ENCODE data around the gene TMEM150A.
"Not testable (repeated sequence)": the region's sequence is repeated elsewhere in the genome, so short reads cannot be mapped to it uniquely, and the experiment has no call there.

The TMEM150A gene

DNA sequence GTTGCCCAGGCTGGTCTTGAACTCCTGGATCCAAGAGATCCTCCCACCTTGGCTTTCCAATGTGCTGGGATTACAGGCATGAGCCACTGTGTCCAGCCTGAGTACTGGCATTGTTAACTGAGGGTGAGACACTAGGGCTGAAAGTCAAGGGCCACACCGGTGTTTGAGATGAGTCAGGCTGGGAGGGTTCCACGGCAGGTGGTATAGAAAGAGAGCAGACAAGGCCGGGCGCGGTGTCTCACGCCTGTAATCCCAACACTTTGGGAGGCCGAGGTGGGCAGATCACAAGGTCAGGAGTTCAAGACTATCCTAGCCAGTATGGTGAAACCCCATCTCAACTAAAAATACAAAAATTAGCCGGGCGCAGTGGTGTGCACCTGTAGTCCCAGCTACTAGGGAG lies 10.2 kb downstream of the TMEM150A start:
- DNase-seq, result not testable (repeated sequence)

- DNase-seq, result no peak
These were observed 10.9 kb downstream of the TMEM150A start for GRCh38 chr2:85591563-85591962.

- no peak for DNase-seq
These were observed 11.5 kb downstream of the TMEM150A start for GRCh38 chr2:85590950-85591349.

- no peak for DNase-seq
These were observed 12.3 kb downstream of the TMEM150A start for GRCh38 chr2:85589982-85590791.

DNA sequence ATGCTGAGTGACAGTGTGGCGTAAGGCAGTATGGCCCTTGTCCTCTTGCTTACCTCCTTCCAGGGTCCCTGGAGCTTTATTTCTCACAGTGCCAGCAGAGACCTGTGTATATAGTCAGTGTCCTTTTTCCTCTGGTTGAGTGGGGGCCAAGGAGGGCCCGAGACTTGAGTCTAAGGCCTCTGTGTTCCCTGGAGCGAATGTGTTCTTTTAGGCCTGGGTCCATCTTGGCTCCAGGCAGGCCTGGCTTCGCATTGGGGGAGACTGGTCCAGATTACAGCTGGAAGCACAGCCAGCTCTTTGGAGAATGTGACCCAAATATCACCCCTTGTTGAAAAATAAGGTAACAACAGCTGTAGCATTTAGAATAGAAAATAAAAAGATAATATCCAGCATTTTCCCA lies 13.3 kb downstream of the TMEM150A start:
- DNase-seq, result no peak

DNA sequence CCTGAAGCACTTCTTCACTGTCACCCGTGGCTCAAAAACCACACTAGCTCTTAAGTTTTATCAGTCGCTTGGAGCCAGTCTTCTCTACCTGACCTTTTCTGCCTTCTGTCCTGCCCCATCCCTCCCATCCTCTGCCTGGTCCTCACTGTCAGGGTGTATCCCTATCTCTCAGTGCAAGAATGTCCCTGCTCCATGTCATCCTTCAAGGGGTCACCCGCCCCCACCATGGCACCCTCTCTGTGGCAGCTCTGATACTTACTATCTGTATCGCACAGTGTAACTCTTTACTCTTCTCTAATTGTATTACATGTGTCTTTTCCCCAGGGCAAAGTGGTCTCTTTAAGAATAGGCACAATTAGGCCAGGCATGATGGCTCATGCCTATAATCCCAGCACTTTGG lies 13.9 kb downstream of the TMEM150A start:
- no peak for DNase-seq

GRCh38 chr2:85588236-85588635 lies 14.3 kb downstream of the TMEM150A start:
- no peak for DNase-seq

DNA sequence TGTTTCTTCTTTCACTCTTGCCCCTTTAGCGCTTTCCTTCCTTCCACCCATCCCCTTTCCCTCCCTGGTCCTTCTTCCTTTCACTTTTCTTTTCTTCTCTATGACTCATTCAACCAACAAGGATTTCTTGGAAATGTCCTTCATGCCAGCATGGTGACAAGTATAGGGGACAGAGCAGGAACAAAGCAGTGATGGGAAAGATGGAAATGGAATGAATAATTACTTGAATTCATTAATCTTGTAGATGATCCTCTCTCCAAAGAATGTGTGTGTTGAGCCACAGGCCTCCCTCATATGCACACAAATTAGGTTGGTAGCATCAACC lies 16.8 kb downstream of the TMEM150A start:
- no peak for DNase-seq

GRCh38 chr2:85584857-85585780 lies 17.4 kb downstream of the TMEM150A start:
- DNase-seq, result no peak

- no peak for DNase-seq
These were observed 18.1 kb downstream of the TMEM150A start, which contains the start of gene VAMP5 for GRCh38 chr2:85584354-85584856. TSS of gene VAMP5 (plus strand) at chr2:85584431. CDS start at chr2:85584491, 60 bp downstream.

DNA sequence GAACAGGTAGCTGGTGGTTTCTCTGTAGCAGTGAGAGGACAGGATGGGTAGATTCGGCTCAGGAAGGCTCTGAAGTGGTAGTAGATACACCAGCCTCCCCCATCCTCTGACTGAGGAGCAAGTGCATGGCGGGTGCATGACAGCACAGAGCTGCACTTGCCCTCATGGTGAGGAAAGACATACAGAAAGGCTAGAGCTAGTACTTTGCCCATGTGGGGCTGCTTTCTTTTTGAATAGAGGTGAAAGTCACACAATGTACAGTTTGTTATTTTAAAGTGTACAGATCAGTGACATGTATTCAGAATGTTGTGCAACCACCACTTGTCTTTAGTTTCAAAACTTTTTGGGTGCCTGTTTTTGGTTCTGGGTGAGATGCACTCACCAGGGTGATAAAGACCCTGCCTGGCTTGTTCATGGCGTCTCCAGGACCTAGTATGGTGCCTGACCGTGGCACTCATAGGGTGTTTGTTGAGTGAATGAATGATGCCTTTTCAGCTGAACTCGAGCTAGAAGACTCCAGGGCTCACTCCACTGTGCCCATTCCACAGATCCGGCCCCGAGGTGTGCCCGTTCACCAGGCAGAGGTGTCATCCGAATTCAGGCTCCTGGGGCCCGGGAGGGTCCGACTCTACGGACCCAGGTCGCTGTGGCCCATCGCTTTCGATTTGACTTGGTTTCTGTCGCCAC lies 18.7 kb downstream of the TMEM150A start:
- DNase-seq, result no peak

GRCh38 chr2:85582492-85582891 lies 20.0 kb downstream of the TMEM150A start:
- no peak for DNase-seq

DNA sequence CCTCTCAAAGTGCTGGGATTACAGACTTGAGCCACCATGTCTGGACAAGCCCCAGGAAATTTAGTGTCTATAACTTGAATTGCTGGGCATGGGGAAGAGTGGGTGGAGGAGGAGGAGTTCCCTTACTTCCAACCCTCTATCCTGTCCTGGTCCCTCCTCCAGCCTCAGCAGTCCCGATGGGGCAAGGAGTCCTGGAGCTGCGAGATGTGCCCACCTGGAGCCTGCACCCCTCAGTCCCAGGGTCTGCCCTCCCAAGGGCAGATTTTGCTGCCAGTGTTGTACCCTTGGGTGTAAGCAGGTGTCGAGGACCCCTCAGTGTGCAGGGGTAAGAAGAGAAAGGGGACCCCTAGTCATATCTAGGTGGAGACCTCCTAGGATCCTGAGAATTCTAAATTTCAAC lies 22.3 kb downstream of the TMEM150A start:
- no peak for DNase-seq

GRCh38 chr2:85579266-85579935 lies 23.1 kb downstream of the TMEM150A start:
- no peak for DNase-seq

GRCh38 chr2:85578243-85579180 lies 24.0 kb downstream of the TMEM150A start:
- no peak for DNase-seq

- no peak for DNase-seq
These were observed 24.9 kb downstream of the TMEM150A start, which contains the start of gene VAMP8 for GRCh38 chr2:85577386-85578242. TSS of gene VAMP8 (plus strand) at chr2:85577586. CDS start at chr2:85577647, 61 bp downstream.

DNA sequence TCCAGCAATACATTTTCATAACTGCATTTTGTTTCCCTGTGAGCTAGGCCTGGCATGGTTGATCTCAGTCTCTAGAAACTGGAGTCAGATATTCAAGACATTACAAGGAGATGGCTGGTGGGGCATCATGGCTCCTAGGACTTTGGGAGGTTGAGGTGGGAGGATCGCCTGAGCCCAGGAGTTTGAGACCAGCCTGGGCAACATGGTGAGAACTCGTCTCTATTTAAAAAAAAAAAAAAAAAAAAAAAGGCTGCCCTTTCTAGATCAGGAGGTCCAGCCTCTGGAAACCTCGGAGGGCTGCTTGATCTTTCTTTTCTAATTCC lies 25.5 kb downstream of the TMEM150A start:
- no peak for DNase-seq

DNA sequence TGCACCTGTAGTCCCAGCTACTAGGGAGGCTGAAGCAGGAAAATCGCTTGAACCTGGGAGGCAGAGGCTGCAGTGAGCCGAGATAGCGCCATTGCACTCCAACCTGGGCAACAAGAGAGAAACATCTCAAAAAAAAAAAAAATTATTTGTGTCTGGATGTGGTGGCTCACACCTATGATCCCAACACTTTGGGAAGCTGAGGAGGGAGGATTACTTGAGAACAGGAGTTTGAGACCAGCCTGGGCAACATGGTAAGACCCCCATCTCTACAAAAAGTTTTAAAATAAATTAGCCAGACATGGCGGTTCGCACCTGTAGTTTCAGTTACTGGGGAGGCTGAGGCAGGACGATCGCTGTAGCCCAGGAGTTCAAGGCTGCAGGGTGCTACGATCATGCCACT lies 26.8 kb downstream of the TMEM150A start:
- no peak for DNase-seq

GRCh38 chr2:85566265-85566664 lies 36.2 kb downstream of the TMEM150A start:
- no peak for DNase-seq

- DNase-seq, result no peak
These were observed 38.3 kb downstream of the TMEM150A start for GRCh38 chr2:85564144-85564563.
